K562 (cell line): ENCODE data around the gene ARHGAP26. TPM values are rescaled to one million over a fixed set of nuclear protein-coding genes. Genes with fewer than 3 reads are reported as not detected.
A peak's percentile ranks its signal among the peaks of the same experiment; 100 is the strongest.

ENCODE experiments used
- ATAC-seq: fragments of 200-7000 bp; cut with Tn5 transposase; 3 replicates; pipeline ENCODE4 v1.9.1; 2020; ENCODE audit warnings: moderate library complexity
- BruUV-seq: library from RNA; stranded (reverse); fragments of 400-500 nt; replicated peaks from 2 replicates; lab custom pipeline; 2021; lab: Mats Ljungman, UMichigan
- CTCF ChIA-PET: fragments of 300-600 bp; formaldehyde crosslinking; extraction: SDS; loops from one replicate; lab custom pipeline; 2021; ENCODE audit warnings: low intra/inter-chr PET ratio; lab: Yijun Ruan, JAX
- POLR2A ChIA-PET: fragments of 300-600, 350-650 bp; sonication (Branson Sonifier 250); formaldehyde crosslinking; extraction: SDS; loops from one replicate; lab custom pipeline; 2021; ENCODE audit warnings: antibody characterized with exemption, inconsistent platforms; lab: Yijun Ruan, JAX
- DNase-seq, 4 experiments: peaks; one replicate each; pipeline versions ENCODE4 v3.0.0 to v3.0.0-alpha.2; 2011 to 2018; ENCODE audit warnings: low spot score in 3 of 4, mixed read lengths in 3 of 4; ENCODE audit errors: extremely low read depth in 1 of 4
- FAIRE-seq: peaks from 2 replicates; lab custom pipeline; 2011; peaks lifted over from hg19 to GRCh38; lab: Jason Lieb, UNC
- H2AFZ ChIP-seq: 2 replicates; pipeline ENCODE4 v1.6.0; 2011; ENCODE audit warnings: low read depth, low read length, control low read depth, inconsistent platforms
- H3K27ac ChIP-seq: fragments of 200-600 bp; 3 replicates; pipeline ENCODE4 v1.8.0; 2011; ENCODE audit warnings: low read depth, mild to moderate bottlenecking, control low read depth, inconsistent platforms, low read length, moderate library complexity, mixed read lengths; ENCODE audit errors: extremely low read depth
- H3K27me3 ChIP-seq, 2 experiments: fragments of 300-600 bp in 1 of 2; 2 replicates in 1 of 2; 3 replicates in 1 of 2; pipeline versions ENCODE4 v1.6.0 to v1.8.0; 2011; ENCODE audit warnings: inconsistent platforms in 2 of 2, low read length in 2 of 2, mild to moderate bottlenecking in 1 of 2, mixed read lengths in 1 of 2, moderate library complexity in 1 of 2; ENCODE audit not compliant: control insufficient read depth in 2 of 2, insufficient read depth in 2 of 2
- H3K36me3 ChIP-seq: fragments of 300-600 bp; 3 replicates; pipeline ENCODE4 v1.8.0; 2011; ENCODE audit warnings: mild to moderate bottlenecking, low read length, inconsistent platforms; ENCODE audit not compliant: control insufficient read depth, insufficient read depth
- H3K4me1 ChIP-seq, 2 experiments: fragments of 200-600 bp in 1 of 2; replicated peaks in 1 of 2; 2 replicates in 1 of 2; 3 replicates in 1 of 2; pipeline versions ENCODE4 v1.5.1 to v1.8.0; 2011; ENCODE audit warnings: inconsistent platforms in 2 of 2, low read length in 2 of 2, mild to moderate bottlenecking in 1 of 2, mixed read lengths in 1 of 2, moderate library complexity in 1 of 2; ENCODE audit not compliant: control insufficient read depth in 2 of 2, insufficient read depth in 2 of 2
- H3K4me2 ChIP-seq: 2 replicates; pipeline ENCODE4 v1.6.1; 2011; ENCODE audit warnings: low read length, control low read depth, inconsistent platforms, mixed read lengths; ENCODE audit not compliant: insufficient read depth
- H3K4me3 ChIP-seq: fragments of 200-600 bp; sonication (generic), shearing (Covaris generic); 2 replicates; pipeline ENCODE4 v1.5.1; 2016; ENCODE audit warnings: control low read depth, inconsistent platforms
- H3K79me2 ChIP-seq: fragments of 200-600 bp; 3 replicates; pipeline ENCODE4 v1.8.0; 2011; ENCODE audit warnings: low read length, inconsistent platforms; ENCODE audit not compliant: control insufficient read depth, insufficient read depth
- H3K9ac ChIP-seq, 2 experiments: 2 replicates each; pipeline versions ENCODE4 v1.6.0 to v1.6.1; 2011; ENCODE audit warnings: low read depth in 2 of 2, low read length in 2 of 2, control low read depth in 1 of 2, inconsistent platforms in 1 of 2, mild to moderate bottlenecking in 1 of 2, mixed read lengths in 1 of 2; ENCODE audit not compliant: insufficient read depth in 1 of 2
- H3K9me1 ChIP-seq: one replicate; pipeline ENCODE4 v1.6.0; 2011; ENCODE audit warnings: inconsistent platforms, mild to moderate bottlenecking, low read length, moderate library complexity; ENCODE audit not compliant: control insufficient read depth, insufficient read depth
- H3K9me3 ChIP-seq: replicated peaks from 2 replicates; pipeline ENCODE4 v1.5.1; 2011; ENCODE audit warnings: low read depth, low read length, inconsistent platforms; ENCODE audit not compliant: control insufficient read depth, insufficient read depth
- H4K20me1 ChIP-seq: replicated peaks from 2 replicates; pipeline ENCODE4 v1.6.1; 2011; ENCODE audit warnings: low read length, inconsistent platforms, mixed read lengths; ENCODE audit not compliant: control insufficient read depth, insufficient read depth
- ARID1B ChIP-seq: fragments of 450-650 bp; IDR thresholded peaks from 2 replicates; pipeline ENCODE4 v1.6.1; 2016; ENCODE audit warnings: antibody characterized with exemption, mild to moderate bottlenecking, inconsistent platforms
- BRD9 ChIP-seq: fragments of 450-650 bp; IDR thresholded peaks from 2 replicates; pipeline ENCODE4 v1.6.1; 2018; ENCODE audit warnings: low read depth; ENCODE audit not compliant: partially characterized antibody
- CTCF ChIP-seq, 3 experiments: IDR thresholded peaks in 2 of 3; conservative IDR thresholded peaks in 1 of 3; 2 replicates each; pipeline ENCODE4 v1.5.1; 2011 to 2012; ENCODE audit warnings: low read length in 3 of 3, mild to moderate bottlenecking in 3 of 3, control low read depth in 2 of 3, improper control_type of control experiment in 1 of 3, inconsistent platforms in 1 of 3, low read depth in 1 of 3, mixed read lengths in 1 of 3, moderate library complexity in 1 of 3; ENCODE audit not compliant: insufficient read depth in 2 of 3
- DEAF1 ChIP-seq: fragments of 450-650 bp; formaldehyde crosslinking; IDR thresholded peaks from 2 replicates; pipeline ENCODE4 v1.4.0; 2020; ENCODE audit warnings: mild to moderate bottlenecking, moderate library complexity
- DPF2 ChIP-seq: fragments of 450-650 bp; IDR thresholded peaks from 2 replicates; pipeline ENCODE4 v1.6.1; 2016
- ESRRA ChIP-seq: fragments of 450-650 bp; IDR thresholded peaks from 2 replicates; pipeline ENCODE4 v1.6.1; 2014; ENCODE audit warnings: low read depth, mild to moderate bottlenecking, moderate library complexity, borderline replicate concordance
- HDAC1 ChIP-seq, 2 experiments: fragments of 450-650 bp; IDR thresholded peaks; 2 replicates each; pipeline ENCODE4 v1.6.1; 2016 to 2017; ENCODE audit warnings: inconsistent platforms in 1 of 2, mild to moderate bottlenecking in 1 of 2, moderate library complexity in 1 of 2
- KAT7 ChIP-seq: sonication (generic); formaldehyde crosslinking; IDR thresholded peaks from 2 replicates; pipeline ENCODE4 v1.8.0; 2022; ENCODE audit warnings: missing genetic modification reagents, mild to moderate bottlenecking, borderline replicate concordance
- KAT8 ChIP-seq: fragments of 450-650 bp; IDR thresholded peaks from 2 replicates; pipeline ENCODE4 v1.6.1; 2016; ENCODE audit warnings: low read depth, mild to moderate bottlenecking
- LEF1 ChIP-seq: fragments of 450-650 bp; IDR thresholded peaks from 2 replicates; pipeline ENCODE4 v1.6.1; 2016; ENCODE audit warnings: mild to moderate bottlenecking
- MAFF ChIP-seq: IDR thresholded peaks from 2 replicates; pipeline ENCODE4 v1.6.1; 2012; ENCODE audit warnings: low read length, improper control_type of control experiment
- MEF2D ChIP-seq: conservative IDR thresholded peaks from 2 replicates; pipeline ENCODE4 v1.6.1; 2016; ENCODE audit warnings: low read depth, missing genetic modification characterization, missing compliant biosample characterization
- RBM34 ChIP-seq: fragments of 200-400 bp; formaldehyde crosslinking; IDR thresholded peaks from 2 replicates; pipeline ENCODE4 v1.6.1; 2018; ENCODE audit warnings: low read length, borderline replicate concordance; ENCODE audit not compliant: insufficient read depth
- SP1 ChIP-seq: sonication (generic); formaldehyde crosslinking; IDR thresholded peaks from 2 replicates; pipeline ENCODE4 v1.8.1; 2022; ENCODE audit warnings: mild to moderate bottlenecking, missing genetic modification reagents
- VEZF1 ChIP-seq: fragments of 200-800 bp; sonication (Bioruptor generic); IDR thresholded peaks from 2 replicates; pipeline ENCODE4 v1.6.1; 2017; ENCODE audit warnings: missing genetic modification characterization, missing compliant biosample characterization
- ZNF589 ChIP-seq: fragments of 200-800 bp; sonication (Bioruptor generic); IDR thresholded peaks from 2 replicates; pipeline ENCODE4 v1.6.1; 2016; ENCODE audit warnings: low read depth, missing genetic modification characterization, missing compliant biosample characterization
- WGBS: fragments of 100-300 bp; shearing (Covaris generic); methylation state at CpG from one replicate; pipeline ENCODE4 v1.1.6; 2016; ENCODE audit warnings: low coverage, mixed read lengths; ENCODE audit not compliant: insufficient coverage; ENCODE audit errors: missing lambda C conversion rate; 5-methylcytosine and 5-hydroxymethylcytosine counted together
- in situ Hi-C: fragments of 300-500 bp; cut with MboI; formaldehyde crosslinking; loops from 4 replicates; pipeline ENCODE4 v1.15.0; 2018; ENCODE audit warnings: inconsistent platforms, mixed read lengths
- intact Hi-C: fragments of 100-400 bp; cut with micrococcal nuclease; formaldehyde crosslinking; loops from 2 replicates; pipeline ENCODE4 v1.14.2; 2022
- polyA plus RNA-seq, 8 experiments: library from polyadenylated mRNA; depleted of rRNA in 4 of 8; stranded (reverse) in 5 of 8; unstranded in 3 of 8; fragments of >200 nt; fragmentation: Nextera tagmentation in 2 of 8; fragmentation: Illumina TruSeq in 1 of 8; extraction: Ambion mirVana in 2 of 8; extraction: Trizol in 1 of 8; gene quantifications; 2 replicates each; pipeline versions ENCODE4 v1.2.1 to v1.2.3, GENCODE V29; 2011 to 2014; ENCODE audit warnings: inconsistent platforms in 1 of 8, missing spikeins in 1 of 8
- total RNA-seq, 7 experiments: library from RNA; depleted of rRNA in 6 of 7; stranded (reverse); fragments of >200 nt in 6 of 7; fragmentation: Illumina TruSeq in 2 of 7; extraction: Trizol in 2 of 7; gene quantifications; 2 replicates each; pipeline versions ENCODE4 v1.2.1 to v1.2.3, GENCODE V29; 2011 to 2021; ENCODE audit warnings: low replicate concordance in 1 of 7

ARHGAP26 gene
- total and polyA plus RNA-seq, 9 of the 15 experiments (the other 6 are each of a cell fraction or from before 2014, with no cell fraction given) = 0.13 to 1.1 (median 0.55) TPM

- no peaks in the 10 kb centered on the region for H3K79me2 ChIP-seq
- ATAC-seq = peak; percentile 86
- H2AFZ ChIP-seq = peak overlapping the region; percentile 88
- peak overlapping the region; percentile 33 to 43; a peak in 3 of 4 replicates for H3K9ac ChIP-seq
- peak overlapping the region; percentile 51 for H3K4me2 ChIP-seq
- peak; percentile 64 to 88 (median 74) for DNase-seq
- no TSS peak for BruUV-seq
- H3K9me3 ChIP-seq = peaks cover 7% of the 10 kb centered on the region
- ChIA-PET POLR2A (interaction anchor here (0.6 to 1.7 kb wide), 6 partner anchors 9 to 102 kb away, joined by 3 to 6 read pairs (median 4); no protein-coding TSS in a partner anchor), CTCF (no interaction called here)
- no peak overlapping the region for H3K4me3 ChIP-seq
- whole genome bisulfite sequencing = 15% methylated on average over 3 of the region's 3 CpGs
- in situ Hi-C loops = no loop called here
- no peaks in the 10 kb centered on the region for H3K9me1 ChIP-seq
- intact Hi-C loops = no loop called here
- H3K27ac ChIP-seq = peak overlapping the region; percentile 88
- no peaks in the 10 kb centered on the region for H4K20me1 ChIP-seq
- H3K27me3 ChIP-seq = no peaks in the 10 kb centered on the region
- H3K36me3 ChIP-seq = no peaks in the 10 kb centered on the region
- H3K4me1 ChIP-seq = peaks cover 41 to 65% of the 10 kb centered on the region in 2 experiments
- peak; percentile 97 for FAIRE-seq
- 0 out of 4 replicates have a peak, but pooled peaks of 1 of the 2 experiments have one; percentile 46 for TF ChIP-seq HDAC1 (IDR thresholded peaks at IDR 0.05)
- TF ChIP-seq ESRRA = peak; percentile 27; the same call in 1 of the 2 replicates
- TF ChIP-seq MEF2D (tag) = peak; percentile 62; the same call in 1 of the 2 replicates
- TF ChIP-seq DEAF1 (CRISPR knock-in tag) = peak; percentile 11; the same call in 1 of the 2 replicates
- no peak for TF ChIP-seq SP1 (CRISPR knock-in tag)
- no peak for TF ChIP-seq RBM34
- TF ChIP-seq ZNF589 (CRISPR knock-in tag) = no peak
- TF ChIP-seq CTCF (IDR thresholded peaks at IDR 0.05 in 2 of 3, conservative IDR thresholded peaks at IDR 0.05 in 1 of 3; ENCODE audit: insufficient read depth in 2 of 3, low read depth in 1 of 3, low read length in 3 of 3) = no peak
- peak; percentile 68; the same call in 1 of the 2 replicates for TF ChIP-seq LEF1
- peak; percentile 65; the same call in 1 of the 2 replicates for TF ChIP-seq KAT7 (CRISPR knock-in tag)
- peak; percentile 9; the same call in 1 of the 2 replicates for TF ChIP-seq VEZF1
- peak; percentile 93 for TF ChIP-seq DPF2
- no peak for TF ChIP-seq KAT8
- TF ChIP-seq BRD9 = no peak
- TF ChIP-seq MAFF = peak; percentile 99
- TF ChIP-seq ARID1B = peak; percentile 89
Measured at GRCh38 chr5:143248822-143249579, 478.8 kb downstream of the ARHGAP26 start.
